GM19043 (cell line): Measurements from ENCODE around the gene DNAJC1.

ENCODE experiments used
- ATAC-seq: cut with Tn5 transposase; IDR thresholded peaks from one replicate; pipeline ENCODE4 v1.9.1; 2021; ENCODE audit warnings: low read depth; ENCODE audit not compliant: unreplicated experiment

Gene DNAJC1

DNA sequence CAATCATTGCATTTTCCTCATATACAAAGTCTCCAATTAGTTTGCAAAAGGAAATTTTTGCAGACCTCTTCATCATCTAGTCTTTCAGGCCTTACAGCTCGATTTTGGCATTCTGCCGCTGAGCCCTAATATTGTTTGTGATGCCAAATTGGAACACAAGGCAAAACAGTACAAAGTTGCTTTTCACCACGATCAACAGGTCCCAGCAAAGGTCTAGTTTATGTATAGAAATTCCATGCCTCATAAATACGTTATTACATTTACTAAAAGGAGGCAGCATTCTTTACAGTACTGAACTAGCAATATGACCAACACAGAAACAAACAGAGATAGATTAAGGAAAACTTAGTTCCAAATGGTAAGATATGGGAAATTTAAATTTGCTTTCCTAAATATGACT, 7.0 kb upstream of the DNAJC1 start:
- no peak for ATAC-seq

DNA sequence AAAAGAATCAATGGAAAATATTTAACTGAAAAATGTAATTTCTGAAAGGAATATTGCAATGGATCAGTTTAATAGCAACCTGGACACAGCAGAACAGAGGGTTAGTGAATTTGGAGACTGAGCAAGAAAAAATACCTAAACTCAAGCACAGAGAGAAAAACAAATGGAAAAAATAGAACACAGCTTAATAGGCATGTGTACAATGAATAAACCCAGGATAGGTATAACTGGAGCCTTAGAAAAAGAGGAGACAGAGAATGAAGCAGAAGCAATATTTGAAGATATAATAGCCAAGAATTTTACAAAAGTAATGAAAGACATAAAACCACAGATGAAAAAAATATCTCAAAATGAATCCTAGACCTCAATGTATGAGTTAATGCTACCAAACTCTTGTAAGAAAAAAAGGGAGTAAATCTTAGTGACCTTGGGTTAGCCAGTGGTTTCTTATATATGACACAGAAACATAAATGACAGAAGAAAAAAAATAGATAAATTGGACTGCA, 2.9 kb upstream of the DNAJC1 start:
- ATAC-seq, result no peak

GRCh38 chr10:22005763-22006162, 2.2 kb upstream of the DNAJC1 start:
- no peak for ATAC-seq

- ATAC-seq, result peak; percentile 1
Observed at GRCh38 chr10:22003964-22004281, 393 bp upstream of the DNAJC1 start.

DNA sequence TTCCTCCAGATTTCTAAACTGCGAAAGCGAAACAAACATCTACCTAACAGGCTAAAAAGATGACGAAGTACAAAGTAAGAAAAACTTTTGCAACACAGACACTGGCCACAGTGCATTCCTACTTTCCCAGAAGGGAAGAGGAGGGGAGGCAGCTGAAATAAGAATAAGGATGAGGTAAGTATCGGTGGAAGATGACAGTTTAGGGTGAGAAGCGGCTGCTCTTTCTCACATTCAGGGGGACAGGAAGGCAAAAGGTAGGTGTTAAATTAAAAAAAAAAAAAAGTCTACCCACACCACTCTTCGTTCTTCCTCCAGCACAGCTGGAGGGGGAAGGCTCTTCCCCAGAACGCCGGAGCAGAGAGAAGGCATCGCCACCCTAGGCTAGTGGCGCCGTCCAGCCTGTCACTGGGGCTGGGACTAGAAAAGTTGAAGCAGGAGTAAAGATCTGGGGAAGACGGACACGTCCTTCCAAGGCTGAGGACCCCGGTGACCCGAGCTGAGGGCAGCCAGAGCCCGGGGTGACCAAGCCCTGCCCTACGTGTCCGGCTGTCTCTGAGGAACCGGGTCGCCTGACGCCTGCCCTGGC, 846 bp downstream of the DNAJC1 start:
- ATAC-seq, result peak; percentile 9

- no peak for ATAC-seq
Observed at GRCh38 chr10:21995557-21995956, 8.0 kb downstream of the DNAJC1 start.

- ATAC-seq, result no peak
Observed at GRCh38 chr10:21993360-21994001, 10.0 kb downstream of the DNAJC1 start.

DNA sequence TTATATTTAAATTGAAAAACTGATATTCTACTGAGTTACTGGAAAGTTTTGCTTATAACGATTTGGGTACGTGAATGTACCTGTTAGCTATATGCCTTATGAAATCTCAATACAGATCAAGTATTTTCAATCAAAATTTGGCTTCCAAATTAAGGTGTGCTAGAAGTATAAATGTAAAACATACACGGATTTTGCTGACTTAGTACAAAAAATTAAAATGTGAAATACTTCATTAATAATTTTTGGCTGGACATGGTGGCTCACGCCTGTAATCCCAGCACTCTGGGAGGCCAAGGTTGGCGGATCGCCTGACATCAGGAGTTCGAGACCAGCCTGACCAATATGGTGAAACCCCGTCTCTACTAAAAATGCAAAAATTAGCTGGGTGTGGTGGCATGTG, 11.7 kb downstream of the DNAJC1 start:
- ATAC-seq, result no peak

- no peak for ATAC-seq
Observed at GRCh38 chr10:21990449-21990848, 13.1 kb downstream of the DNAJC1 start.

DNA sequence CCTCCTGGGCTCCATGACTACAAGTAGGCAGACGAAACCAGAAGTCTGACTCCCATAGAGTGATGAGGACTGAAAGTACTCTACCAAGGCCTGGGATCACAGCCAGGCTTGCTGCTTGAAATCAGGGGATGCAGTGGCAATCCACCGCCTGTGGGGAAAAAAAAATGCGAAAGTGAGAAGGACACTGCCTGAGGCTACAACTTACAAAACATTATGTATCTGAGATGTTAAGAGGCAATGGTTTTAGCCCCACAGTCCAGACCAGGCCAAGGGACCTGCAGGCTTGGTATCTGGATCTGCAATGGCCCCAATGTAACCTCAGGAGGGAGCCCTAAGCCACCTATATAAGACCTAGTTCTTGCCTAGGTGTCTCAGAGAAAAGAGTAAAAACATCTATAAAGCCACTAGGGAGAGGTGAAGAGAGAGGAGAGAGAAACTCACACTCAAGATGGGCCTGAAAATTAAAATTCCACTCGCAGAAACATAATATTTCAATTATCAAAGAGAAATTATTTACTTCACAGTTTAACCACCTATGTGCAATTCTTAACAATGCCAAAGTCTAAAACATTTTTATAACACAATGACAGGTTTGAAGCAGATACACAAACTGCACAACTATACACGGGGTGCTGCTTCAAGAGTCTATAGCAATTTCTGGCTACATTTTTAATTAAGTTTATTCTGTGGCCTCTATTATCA, 13.9 kb downstream of the DNAJC1 start:
- peak; percentile 83 for ATAC-seq

- ATAC-seq, result no peak
Observed at GRCh38 chr10:21985541-21985940, 18.0 kb downstream of the DNAJC1 start.

DNA sequence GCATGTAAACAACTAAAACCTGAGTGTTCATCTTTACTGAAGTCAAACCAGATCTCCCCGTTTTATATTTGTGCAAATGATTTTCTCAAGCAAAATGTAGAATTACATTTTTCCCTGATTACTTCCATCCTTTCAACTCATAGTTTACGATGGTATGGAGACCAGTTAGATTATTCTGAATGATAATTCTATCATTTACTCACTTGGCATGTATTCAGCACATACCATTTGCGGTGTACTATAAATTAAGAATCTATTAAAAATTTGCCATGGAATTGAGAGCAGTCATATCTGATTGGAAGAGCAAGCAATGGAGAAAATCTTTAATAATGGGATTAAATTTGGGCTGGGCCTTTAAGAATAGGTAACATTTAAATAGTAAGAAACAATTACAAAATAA, 22.4 kb downstream of the DNAJC1 start:
- no peak for ATAC-seq

DNA sequence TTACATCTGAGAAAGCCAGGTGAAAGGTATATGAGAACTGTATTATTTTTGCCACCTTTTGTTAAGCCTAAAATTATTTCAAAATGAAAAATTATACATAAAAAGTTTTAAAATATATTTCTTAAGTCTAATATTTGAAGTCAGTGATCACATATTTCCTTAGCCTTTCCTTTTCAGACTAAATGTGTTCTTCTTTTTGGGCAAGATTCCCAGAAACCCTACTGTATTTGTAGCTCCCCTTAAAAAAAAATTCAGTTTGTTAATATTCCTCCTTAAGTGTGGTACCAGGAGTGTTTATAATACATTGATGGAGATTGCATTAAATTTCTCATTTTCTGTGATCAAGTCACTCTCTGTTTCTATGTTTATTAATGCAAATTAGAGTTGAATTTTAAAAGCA, 22.8 kb downstream of the DNAJC1 start:
- ATAC-seq, result no peak

DNA sequence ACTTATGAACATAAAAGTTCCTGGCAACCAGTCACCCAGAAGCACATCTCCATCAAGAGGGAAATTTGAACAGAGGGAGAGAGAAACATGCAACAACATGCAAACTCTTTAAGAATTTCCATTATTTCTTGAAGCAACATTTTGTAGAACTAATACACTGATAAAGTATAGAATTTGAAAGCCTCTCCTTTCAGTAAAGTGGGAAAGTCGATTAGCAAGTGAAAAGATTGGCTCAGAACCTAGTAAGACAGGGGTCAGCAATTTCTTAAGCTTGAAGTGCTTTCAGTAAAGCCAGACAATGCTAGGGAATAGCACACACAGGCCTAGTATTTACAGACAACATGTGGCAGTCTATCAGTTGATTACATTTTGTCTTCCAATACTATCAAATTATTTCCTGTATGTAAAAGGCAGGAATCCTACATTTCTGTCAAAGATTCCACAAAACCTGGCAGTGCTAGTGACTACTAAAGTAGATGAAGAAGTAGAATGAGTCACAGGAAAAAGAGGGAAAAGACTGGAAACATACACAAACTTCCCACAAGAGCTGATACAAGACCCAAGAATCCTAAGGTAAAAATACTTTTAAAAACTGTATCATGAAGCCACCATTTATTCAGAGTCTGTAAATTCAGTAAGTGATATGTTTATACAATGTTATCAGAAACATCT, 25.2 kb downstream of the DNAJC1 start:
- no peak for ATAC-seq

DNA sequence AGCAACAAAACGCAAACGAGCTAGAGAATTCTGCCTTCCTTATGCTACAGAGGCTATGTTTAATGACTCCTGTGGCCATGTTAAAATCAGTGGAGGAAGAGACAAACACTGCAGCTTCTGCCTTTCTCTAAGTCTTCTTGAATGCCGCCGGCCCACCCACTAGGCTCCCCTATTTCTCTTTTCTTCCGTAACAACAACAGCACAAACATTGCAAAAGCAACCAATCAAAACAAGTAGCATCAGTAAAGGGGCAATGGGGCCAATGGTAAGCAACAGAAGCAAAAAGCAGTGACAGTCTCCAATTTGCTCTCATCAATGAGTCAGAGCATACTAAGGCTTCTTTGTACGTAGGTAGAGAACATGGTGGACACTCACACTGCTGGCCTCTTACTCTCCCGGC, 26.8 kb downstream of the DNAJC1 start:
- no peak for ATAC-seq

- no peak for ATAC-seq
Observed at GRCh38 chr10:21976280-21976679, 27.2 kb downstream of the DNAJC1 start.

- no peak for ATAC-seq
Observed at GRCh38 chr10:21975378-21975990, 28.0 kb downstream of the DNAJC1 start.

GRCh38 chr10:21972584-21972983, 30.9 kb downstream of the DNAJC1 start:
- no peak for ATAC-seq

DNA sequence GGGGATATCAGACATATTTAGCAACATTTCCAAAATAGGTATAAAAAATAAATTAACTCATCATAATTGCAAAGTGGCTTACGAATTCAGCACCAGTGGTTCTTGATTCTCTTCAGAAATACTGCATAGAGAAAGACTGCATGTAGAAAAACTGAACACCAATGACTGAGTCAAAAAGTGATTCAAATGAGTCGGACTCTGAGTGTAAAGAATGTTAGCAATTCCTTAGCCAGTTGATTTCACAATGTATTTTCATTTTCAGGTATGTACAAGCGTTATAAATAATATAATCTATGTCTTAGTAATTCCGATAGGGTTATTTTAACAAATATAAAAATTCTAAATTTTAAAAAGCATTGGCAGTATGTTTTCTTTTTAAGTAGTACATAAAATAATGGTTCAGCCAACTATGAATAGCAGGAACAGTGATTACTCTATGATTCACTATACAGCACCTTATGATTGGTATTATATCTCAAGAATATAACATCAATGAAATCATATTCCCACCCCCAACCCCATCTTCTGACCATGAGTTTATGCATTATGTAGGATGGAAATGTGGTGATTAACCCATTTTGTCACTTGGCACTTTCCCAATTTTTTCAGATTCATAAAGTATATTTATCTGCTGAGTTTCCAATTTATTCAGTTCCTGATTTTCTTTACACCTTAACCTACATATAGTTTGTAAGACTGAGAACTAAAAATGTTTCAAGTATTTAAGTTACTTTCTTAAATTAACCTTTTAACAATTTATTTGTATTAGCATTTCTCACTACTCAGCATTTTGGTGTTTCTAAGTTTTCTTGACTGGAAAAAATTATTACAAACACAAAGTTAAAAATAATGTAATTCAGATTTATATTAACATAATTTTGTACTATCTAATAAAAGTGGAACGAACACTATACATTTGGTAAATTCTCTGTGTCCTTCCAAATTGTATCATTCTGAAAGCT, 33.9 kb downstream of the DNAJC1 start:
- ATAC-seq, result no peak
